ENCODE results near the gene HES6.

Gene HES6, protein sequence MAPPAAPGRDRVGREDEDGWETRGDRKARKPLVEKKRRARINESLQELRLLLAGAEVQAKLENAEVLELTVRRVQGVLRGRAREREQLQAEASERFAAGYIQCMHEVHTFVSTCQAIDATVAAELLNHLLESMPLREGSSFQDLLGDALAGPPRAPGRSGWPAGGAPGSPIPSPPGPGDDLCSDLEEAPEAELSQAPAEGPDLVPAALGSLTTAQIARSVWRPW
- total RNA-seq = 0.67 to 4.1 (median 2.6) reads per million in 9 experiments

DNA sequence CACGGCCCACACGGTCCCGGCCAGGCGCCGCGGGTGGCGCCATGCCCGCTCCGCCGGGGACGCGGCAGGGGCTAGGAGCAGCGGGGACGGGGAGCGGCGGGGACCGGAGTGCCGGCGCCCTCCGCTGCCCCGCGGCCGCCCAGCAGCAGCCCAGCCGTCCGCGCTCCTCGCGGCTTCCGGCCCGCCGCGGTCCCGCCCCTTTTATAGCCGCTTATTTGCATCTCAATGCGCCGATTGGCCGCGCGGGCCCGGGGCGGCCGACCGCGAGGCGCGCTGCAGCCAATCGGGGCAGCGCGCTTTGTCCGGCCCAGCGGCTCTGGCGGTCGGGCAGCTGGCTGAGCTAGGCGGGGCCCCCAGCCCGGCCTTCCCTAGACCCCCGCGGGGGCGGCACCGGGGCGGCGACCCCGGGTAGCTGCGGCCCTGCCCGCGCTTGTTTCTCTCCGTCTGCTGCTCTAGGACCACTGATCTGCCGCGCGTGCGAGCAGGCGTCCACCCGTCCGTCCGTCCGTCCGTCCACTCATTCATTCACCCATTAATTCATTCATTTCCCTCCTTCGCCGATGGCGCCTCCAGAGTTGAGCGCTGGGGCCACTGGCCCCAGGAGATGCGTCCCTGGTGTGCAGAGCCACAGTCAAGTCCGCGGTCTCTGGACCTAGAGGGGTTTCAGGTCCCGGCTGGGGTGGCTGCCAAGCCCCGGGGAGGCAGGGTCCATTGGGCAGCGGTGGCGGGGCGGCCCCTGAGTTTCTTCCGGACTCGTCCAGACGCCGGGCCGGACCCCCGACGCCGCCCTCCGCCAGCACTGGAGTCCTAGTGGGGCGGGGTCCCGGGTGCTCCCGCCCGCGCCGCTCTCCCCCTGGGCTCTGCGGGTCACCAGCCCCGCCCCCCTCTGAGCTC is at the start of gene HES6:
Gene HES6 (minus strand): TSS at position 176 of the 894 bp plus-strand sequence. CDS start 133 bp downstream, at position 43.
- H3K4me1 Mint-ChIP-seq (ENCODE audit: low read depth in 2 of 2) = peaks cover 7 to 9% of the 10 kb centered on the region in 2 donors
- ATAC-seq (replicated peaks) (peak; percentile 86), DNase-seq (peak; percentile 63 to 73 (median 69))
- peaks cover 9 to 18% of the 10 kb centered on the region in 2 donors for H3K27me3 Mint-ChIP-seq
- H3K9me3 Mint-ChIP-seq = no peaks in the 10 kb centered on the region
- H3K4me3 Mint-ChIP-seq = peak within 1 kb of the TSS; percentile 84 to 92
- peak within 1 kb of the TSS in 1 of 2 donors; percentile 88 for H3K27ac Mint-ChIP-seq
- peaks cover 5% of the 10 kb centered on the region for H3K36me3 Mint-ChIP-seq (ENCODE audit: insufficient read depth)

DNA sequence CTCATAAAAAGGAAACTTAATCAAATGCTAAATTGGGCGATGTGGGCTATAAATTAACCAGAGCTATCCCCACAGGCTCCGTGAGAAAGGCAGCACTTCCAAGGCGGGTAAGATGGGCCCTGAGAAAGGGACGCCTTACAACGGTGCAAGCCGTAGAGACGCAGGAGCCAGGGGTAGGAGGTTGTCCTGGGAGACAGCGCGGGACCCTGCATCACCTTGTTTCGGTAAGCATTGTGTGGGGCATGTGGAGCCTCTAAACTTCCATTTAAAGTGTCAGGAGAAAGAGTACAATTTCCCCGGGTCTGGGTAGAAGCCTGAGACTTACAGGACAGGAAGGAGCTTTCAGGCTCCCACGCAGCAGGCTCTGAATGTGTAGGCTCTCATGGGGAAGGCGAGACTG is 49.7 kb upstream of the HES6 start:
- DNase-seq = peak in 2 of 3 experiments; percentile 7
- Mint-ChIP-seq H3K9me3 (no peaks in the 10 kb centered on the region), H3K27me3 (peaks cover 0 to 6% of the 10 kb centered on the region in 2 donors), H3K4me3 (peak overlapping the region; percentile 85 to 87), H3K36me3 (ENCODE audit: insufficient read depth) (peaks cover 22% of the 10 kb centered on the region), H3K27ac (peak overlapping the region; percentile 95 to 97), H3K4me1 (ENCODE audit: low read depth in 2 of 2) (peaks cover 26 to 31% of the 10 kb centered on the region in 2 donors)
- ATAC-seq (replicated peaks) = no peak

DNA sequence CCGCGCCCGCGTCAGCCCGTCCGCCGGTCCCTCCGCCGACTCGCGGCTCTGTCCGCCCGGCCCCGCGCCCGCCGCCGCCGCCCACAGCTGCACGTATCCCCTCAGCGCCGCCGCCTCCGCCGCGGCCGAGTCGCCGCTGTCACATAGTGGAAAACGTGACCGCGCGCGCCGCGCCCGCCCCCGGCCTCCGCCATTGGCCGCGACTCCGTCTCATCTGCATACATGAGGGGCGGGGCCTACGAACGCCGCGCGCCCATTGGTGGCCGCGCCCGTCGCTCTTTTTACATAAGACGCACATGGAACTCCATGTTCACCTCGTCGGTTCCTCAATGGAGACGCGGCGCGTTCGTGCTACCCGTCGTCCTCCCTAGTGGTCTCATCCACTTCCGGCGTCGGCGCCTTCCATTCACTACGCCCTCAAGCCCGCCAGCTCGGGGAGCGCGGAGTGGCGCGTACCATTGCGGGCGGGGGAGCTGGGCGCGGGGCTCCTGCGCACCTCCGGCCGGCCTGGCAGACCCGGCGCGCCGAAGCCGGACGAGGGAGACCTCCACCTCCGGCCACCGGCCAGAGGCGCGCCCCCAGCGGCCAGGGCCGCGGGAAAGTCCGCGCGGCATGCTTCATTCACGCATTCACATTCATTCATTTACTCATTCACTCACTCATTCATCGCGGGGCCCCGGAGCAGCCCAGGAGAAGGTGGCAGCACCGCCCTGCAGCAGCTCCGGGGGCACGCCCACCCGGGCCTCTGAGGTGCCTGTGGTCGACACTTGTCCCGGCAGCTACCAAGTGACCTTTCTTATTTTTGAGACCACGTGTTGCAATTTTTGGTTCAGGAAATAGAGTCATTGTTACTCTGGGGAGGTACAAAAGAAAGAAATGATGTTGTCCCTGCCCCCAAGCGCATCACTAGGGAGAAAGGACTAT is 49.1 kb upstream of the HES6 start:
- peak overlapping the region; percentile 95 to 97 for H3K27ac Mint-ChIP-seq
- peak; percentile 78 for ATAC-seq (replicated peaks)
- H3K4me1 Mint-ChIP-seq (ENCODE audit: low read depth in 2 of 2) = peaks cover 26 to 32% of the 10 kb centered on the region in 2 donors

DNA sequence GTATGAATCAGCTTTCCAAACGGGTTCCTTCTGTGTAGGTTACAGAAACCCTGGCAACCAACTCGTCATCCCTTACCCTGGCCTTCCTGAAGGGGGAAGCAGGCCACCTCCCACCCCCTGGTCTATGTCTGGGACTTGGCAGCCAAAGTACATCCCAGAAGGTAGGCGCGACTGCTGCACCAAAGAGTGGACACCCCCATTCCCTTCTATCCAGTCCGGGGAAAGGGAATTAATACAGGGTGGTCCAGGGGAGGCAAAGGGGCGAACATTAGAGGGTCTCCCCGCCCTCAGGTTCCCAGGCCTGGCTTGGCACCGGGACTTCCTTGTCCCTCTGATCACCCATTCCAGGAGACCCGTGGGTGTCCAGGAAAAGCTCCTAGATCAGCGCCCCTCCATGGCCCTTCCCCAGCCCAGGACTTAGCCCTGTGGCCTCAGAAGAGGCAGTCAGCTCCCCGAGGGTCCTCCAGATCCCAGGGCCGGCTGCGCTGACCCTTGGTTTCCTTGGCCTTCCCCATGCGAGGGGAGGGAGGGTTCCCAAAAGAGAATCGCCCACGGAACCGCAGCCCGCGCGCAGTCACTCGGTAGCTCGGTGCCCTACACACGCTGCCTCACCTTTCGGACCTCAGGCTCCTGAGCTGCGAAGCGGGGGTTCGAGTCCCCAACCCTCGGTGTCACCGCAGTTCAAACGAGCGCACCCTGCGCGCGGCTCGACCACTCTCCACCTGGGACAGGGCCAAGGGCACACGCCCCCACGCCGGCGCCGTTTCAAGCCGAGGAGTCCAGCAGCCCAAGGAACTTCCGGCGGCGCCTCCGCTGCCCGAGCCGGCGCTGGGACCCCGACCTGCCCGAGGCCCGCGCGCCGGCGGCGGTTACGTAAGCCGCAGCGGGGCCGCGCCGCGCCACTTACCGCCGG is 48.2 kb upstream of the HES6 start, which contains the start of gene PER2:
Gene PER2 (minus strand): TSS at position 874 of the 913 bp plus-strand sequence. CDS start 10,674 bp downstream, outside the sequence.
- ATAC-seq (replicated peaks) (no peak), DNase-seq (peak in 2 of 3 experiments; percentile 13 to 20)
- no peaks in the 10 kb centered on the region for H3K27me3 Mint-ChIP-seq
- no peaks in the 10 kb centered on the region for H3K9me3 Mint-ChIP-seq
- peaks cover 22% of the 10 kb centered on the region for H3K36me3 Mint-ChIP-seq (ENCODE audit: insufficient read depth)
- peak within 1 kb of the TSS; percentile 95 to 97 for H3K27ac Mint-ChIP-seq
- H3K4me3 Mint-ChIP-seq = peak within 1 kb of the TSS; percentile 85 to 87
- H3K4me1 Mint-ChIP-seq (ENCODE audit: low read depth in 2 of 2) = peaks cover 26 to 39% of the 10 kb centered on the region in 2 donors

More for the DNA sequence above, 49.1 kb upstream of the HES6 start:
- Mint-ChIP-seq H3K27me3 (no peaks in the 10 kb centered on the region), H3K4me3 (peak overlapping the region; percentile 85 to 87), H3K9me3 (no peaks in the 10 kb centered on the region), H3K36me3 (ENCODE audit: insufficient read depth) (peaks cover 22% of the 10 kb centered on the region)
- peak; percentile 97 for DNase-seq

DNA sequence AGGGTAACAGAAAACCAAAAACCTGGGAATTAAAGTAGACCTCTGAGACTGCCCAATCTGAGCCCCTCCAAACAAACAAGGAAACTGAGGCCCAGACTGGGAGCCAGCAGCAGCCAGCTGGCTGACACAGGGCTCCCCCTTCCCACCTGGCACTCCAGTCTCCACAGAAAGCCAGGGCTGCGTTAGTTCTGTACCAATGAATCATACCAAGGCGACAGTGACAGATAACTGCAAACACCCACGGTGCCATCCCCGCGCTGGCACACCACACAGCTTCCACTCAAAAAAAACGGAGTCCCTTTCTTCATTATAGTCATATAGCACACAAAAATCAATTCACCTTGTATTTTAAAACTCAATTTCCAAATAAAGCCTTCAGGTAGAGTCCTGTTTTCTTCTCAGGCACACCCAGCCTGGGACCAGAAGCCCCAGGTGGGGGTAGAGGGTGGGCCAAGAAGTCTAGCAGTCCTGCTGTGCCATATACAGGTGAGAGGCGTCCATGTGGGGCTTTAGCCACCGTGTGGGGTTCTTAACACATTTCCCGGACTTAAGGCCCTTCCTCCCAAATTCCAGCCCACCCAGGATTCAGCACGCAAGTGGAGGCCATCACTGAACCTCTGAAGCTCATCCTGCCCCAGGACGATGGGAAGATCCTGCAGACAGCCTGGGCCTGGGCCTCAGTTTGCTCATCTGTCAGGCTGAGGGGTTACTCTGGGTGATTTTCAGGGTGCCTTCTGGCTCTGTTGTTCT is 47.3 kb upstream of the HES6 start:
- DNase-seq = no peak
- Mint-ChIP-seq H3K36me3 (ENCODE audit: insufficient read depth) (peaks cover 22% of the 10 kb centered on the region), H3K4me1 (ENCODE audit: low read depth in 2 of 2) (peaks cover 30 to 44% of the 10 kb centered on the region in 2 donors), H3K9me3 (no peaks in the 10 kb centered on the region), H3K27ac (peak overlapping the region; percentile 95 to 97), H3K4me3 (peak overlapping the region; percentile 85 to 87), H3K27me3 (no peaks in the 10 kb centered on the region)
- no peak for ATAC-seq (replicated peaks)

DNA sequence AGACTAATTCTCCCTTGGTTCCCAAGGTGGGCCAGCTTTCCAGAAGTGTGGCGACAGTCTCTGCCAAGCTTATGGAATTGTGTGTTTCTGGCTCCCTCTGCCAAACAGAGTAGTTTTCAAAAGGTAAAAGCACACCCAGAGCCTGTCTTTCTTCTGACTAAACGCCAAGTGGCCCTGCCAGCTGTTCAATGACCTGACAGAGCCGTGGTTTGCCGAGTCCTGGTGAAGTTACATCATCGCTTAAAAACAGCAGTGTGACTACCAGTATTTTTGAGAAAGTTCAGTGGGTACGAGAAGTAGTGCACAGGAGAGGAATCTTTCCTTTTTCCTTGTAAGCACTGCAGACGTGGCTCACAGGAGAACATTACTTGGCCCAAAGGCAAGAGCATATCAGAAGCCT is 46.7 kb upstream of the HES6 start:
- DNase-seq (no peak), ATAC-seq (replicated peaks) (no peak)
- Mint-ChIP-seq H3K4me1 (ENCODE audit: low read depth in 2 of 2) (peaks cover 36 to 45% of the 10 kb centered on the region in 2 donors), H3K36me3 (ENCODE audit: insufficient read depth) (peaks cover 22% of the 10 kb centered on the region), H3K27me3 (no peaks in the 10 kb centered on the region), H3K9me3 (no peaks in the 10 kb centered on the region), H3K4me3 (peak overlapping the region; percentile 85 to 87), H3K27ac (peak overlapping the region in 1 of 2 donors; percentile 97)

DNA sequence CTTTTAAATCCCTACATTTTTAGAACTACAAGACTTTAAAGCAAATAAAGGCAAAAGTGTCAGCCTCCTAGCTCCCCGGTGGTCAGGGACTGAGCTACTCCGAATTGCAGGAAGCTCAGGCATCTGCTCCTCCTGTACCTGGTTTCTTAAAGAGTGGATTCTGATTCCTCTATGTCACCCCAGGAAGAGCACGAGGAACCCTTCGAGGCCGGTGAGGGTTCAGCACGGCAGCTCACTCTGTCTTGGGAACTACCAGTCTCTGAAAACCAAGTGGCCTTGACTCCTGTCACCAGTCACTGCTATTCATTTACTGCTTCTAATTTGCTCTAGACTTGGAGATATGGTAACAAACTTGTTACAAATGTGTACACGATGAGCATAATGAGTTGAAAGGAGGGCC is 46.3 kb upstream of the HES6 start:
- no peaks in the 10 kb centered on the region for H3K9me3 Mint-ChIP-seq
- peak overlapping the region in 1 of 2 donors; percentile 20 for H3K4me3 Mint-ChIP-seq

DNA sequence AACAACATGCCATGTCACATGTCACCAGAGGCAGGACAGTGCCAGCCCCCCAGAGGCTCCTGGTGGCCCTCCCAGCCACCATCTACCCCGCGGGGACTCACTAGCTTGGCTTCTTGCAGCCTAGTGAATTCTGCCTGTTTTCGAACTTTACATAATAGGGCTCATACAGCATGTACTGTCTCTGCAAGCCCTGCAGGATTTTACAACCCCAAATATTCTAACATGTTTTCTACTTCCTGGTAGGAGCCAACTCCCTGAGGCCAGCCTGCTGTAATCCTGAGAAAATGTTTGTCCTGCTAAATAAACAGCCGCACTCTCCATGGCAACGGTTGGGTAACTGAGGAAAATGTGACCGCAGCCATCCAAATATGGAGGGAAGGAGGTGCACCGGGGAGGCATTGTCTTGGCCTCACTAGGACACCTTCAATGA is 45.8 kb upstream of the HES6 start:
- DNase-seq (no peak), ATAC-seq (replicated peaks) (no peak)
- H3K4me1 Mint-ChIP-seq (ENCODE audit: low read depth in 2 of 2) = peaks cover 37 to 44% of the 10 kb centered on the region in 2 donors
- H3K36me3 Mint-ChIP-seq (ENCODE audit: insufficient read depth) = peaks cover 26% of the 10 kb centered on the region
- H3K27ac Mint-ChIP-seq = no peak overlapping the region
- H3K4me3 Mint-ChIP-seq = no peak overlapping the region
- no peaks in the 10 kb centered on the region for H3K9me3 Mint-ChIP-seq
- no peaks in the 10 kb centered on the region for H3K27me3 Mint-ChIP-seq

More for the DNA sequence above, 46.3 kb upstream of the HES6 start:
- Mint-ChIP-seq H3K4me1 (ENCODE audit: low read depth in 2 of 2) (peaks cover 38 to 45% of the 10 kb centered on the region in 2 donors), H3K27me3 (no peaks in the 10 kb centered on the region), H3K36me3 (ENCODE audit: insufficient read depth) (peaks cover 24% of the 10 kb centered on the region), H3K27ac (no peak overlapping the region)
- DNase-seq (no peak), ATAC-seq (replicated peaks) (no peak)

DNA sequence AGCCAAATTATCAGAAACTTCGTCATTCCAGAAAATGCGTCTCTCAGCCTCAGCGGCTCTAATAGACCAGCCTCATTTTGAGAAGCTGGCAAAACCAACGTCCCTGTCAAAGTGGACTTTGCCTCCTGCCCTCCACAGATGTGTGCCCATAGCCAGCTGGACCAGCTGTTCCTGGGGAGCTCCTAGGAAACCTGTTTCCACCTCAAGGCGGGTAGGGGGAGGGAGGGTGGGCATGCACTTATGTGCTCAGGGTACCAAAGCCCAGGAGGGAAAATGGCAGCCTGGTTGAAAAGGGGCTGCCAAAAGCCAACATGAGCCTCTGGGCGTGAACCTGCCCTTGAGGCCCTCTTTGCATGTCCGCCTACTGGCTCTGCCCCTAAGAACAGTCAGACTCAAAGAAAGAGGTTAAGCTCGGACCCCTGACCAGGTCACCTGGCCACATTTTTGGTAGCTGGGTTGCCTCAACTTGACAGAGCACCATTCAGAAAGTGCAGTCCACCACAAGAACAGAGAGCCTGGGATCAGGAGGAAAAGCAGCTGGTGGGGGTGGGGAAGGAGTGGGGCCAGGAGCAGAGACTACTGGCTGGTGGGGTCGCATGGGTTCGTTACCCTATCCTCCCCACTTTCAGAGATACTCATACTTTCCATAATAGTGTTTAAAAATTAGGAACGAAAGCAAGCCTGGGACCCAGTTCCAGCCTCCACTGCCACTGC is 45.1 kb upstream of the HES6 start:
- ATAC-seq (replicated peaks) (no peak), DNase-seq (no peak)
- Mint-ChIP-seq H3K4me1 (ENCODE audit: low read depth in 2 of 2) (peaks cover 34 to 37% of the 10 kb centered on the region in 2 donors), H3K4me3 (no peak overlapping the region), H3K9me3 (no peaks in the 10 kb centered on the region), H3K36me3 (ENCODE audit: insufficient read depth) (peaks cover 23% of the 10 kb centered on the region), H3K27ac (no peak overlapping the region), H3K27me3 (no peaks in the 10 kb centered on the region)

DNA sequence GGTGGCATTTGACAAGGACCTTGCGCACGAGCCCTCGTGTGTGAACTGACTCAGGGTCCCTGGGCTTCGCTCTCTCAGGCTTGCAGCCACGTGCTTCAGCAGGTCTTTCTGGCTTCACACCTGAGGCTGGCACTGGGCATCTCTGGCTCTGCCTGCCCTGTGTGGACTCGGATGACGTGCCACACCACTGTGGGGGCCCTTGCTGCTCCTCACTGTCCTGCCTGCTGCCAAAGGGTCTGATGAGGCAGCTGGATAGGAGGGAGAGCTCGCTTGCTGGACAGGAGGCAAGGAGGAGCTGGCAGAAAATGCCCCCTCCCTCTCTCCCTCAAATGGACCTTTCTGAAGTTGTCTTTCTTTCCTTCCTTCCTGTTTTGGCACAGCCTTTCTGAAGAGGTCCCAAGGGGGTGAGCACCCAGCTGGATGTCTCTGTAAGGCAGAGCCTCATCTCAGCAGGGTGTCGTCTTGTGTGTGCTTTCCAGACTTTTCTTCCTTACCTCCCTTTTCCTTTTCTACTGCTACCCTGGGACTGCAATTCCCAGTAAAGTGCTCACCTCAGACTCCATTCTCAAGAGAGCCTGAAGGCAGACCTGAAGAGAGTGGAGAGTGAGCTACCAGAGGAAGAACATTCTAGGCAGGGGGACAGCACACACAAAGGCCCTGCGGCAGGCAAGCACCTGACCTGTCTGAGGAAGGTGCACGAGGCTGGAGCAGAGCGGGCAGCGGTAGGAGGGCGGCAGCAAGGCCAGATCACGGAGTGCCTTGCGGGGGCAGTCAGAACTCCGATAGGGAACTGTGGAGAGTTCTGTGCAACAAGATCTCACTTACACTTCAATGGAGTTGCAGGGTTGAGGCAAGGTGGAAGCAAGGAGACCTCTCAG is 43.3 kb upstream of the HES6 start:
- peaks cover 17% of the 10 kb centered on the region for H3K36me3 Mint-ChIP-seq (ENCODE audit: insufficient read depth)

More for the DNA sequence above, 43.3 kb upstream of the HES6 start:
- DNase-seq (no peak), ATAC-seq (replicated peaks) (no peak)
- H3K4me3 Mint-ChIP-seq = no peak overlapping the region
- H3K27ac Mint-ChIP-seq = no peak overlapping the region
- no peaks in the 10 kb centered on the region for H3K27me3 Mint-ChIP-seq
- peaks cover 25 to 30% of the 10 kb centered on the region in 2 donors for H3K4me1 Mint-ChIP-seq (ENCODE audit: low read depth in 2 of 2)
- H3K9me3 Mint-ChIP-seq = no peaks in the 10 kb centered on the region
